Placental pericyte (primary cell): ENCODE data around the gene IFRD2. TPM values are rescaled to one million over a fixed set of nuclear protein-coding genes. Genes with fewer than 3 reads are reported as not detected.

Experiments used
- total RNA-seq: library from RNA; depleted of rRNA; stranded (reverse); fragments of >200 nt; gene quantifications from 2 replicates; pipeline ENCODE4 v1.2.3, GENCODE V29; 2012

Gene IFRD2
- total RNA-seq: 74.6 and 130 TPM in 2 replicates

GRCh38 chr3:50292159-50293078, at the start of gene IFRD2:
TSS of gene IFRD2 (minus strand) at chr3:50292429. CDS start at chr3:50292274, 155 bp downstream.

GRCh38 chr3:50340448-50341329, 48.5 kb upstream of the IFRD2 start, which contains the start of gene RASSF1:
TSS of gene RASSF1 (minus strand) at chr3:50340836. CDS start at chr3:50340805, 31 bp downstream.

DNA sequence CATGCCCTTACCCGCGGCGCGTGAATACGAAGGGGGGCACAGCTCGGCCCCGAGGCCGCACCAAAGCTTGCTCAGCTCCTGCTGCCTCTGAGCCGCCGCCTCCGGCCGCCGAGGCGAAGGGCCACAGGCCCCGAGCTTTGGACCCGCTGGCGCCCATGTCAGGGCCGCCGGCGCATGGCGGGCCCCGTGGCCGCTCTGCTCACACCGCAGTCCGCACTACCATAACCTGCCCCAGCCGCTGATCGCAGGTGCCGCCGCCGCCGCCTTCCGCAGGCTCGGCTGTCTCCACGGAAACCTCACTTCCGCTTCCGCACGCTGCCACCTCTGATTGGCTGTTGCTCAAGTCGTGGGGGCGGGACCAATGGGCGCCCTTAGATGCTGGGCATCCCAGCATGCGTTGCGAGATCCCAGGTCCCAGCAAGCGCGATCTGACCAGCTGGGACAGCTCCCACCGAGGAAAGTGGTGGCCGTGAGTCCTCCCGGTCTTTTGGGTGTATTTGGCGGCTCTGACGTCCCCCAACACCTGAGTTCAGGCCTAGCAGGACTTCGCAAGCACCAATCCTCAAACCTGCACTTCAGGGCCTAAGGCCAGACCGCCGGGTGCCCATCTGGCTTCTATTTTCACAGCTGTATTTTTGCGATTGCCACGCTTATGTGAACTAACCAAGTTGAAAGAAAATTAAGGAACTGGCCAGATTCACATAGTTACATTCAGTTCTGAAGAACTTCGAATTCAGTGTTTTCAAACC, 35.9 kb upstream of the IFRD2 start, which contains the start of gene TUSC2:
TUSC2 (minus strand) TSS at position 281 of the 749 bp plus-strand sequence; CDS start at position 157, 124 bp downstream.

DNA sequence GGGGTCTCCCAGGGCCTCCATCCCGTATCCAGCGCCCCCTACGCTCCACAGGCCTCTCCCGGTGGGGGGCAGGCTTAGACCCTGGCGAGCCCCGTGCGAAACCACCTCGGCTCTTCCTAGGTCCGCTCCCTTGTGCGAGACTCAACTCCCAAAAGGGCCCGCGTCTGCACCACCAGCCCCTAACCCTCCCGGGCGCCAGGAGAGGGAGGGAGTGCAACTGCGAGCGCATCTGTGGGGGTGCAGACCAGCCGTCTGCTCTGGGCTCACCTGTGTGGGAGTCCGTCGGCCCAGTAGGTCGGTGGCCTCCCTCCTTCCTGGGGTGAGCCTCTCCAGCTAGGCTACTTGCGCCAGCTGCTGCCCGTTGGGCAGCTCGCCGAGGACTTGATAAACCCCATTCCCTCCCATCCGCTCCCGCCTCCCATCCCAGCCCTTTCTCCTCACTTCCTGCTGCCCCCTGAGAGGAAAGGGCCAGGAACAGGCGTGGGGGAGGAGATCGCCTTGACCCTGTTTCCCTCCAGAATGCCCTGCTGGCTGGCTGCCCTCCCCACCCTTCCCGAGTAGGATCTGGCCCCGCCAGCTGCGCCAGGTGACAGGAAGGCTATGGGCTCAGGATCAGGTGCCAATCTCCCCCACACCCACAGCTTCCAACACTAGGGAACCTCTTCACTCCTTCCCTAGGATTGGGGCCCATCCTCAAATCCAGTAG, 30.3 kb upstream of the IFRD2 start, which contains the start of gene HYAL2:
HYAL2 (minus strand) TSS at position 360 of the 706 bp plus-strand sequence. CDS start 2,256 bp downstream, outside the sequence.

GRCh38 chr3:50303013-50303815, 11.0 kb upstream of the IFRD2 start, which contains the start of gene HYAL1:
TSS of gene HYAL1 (minus strand) at chr3:50303574. CDS start at chr3:50302956, 618 bp downstream.

GRCh38 chr3:50298836-50299637, 6.8 kb upstream of the IFRD2 start, which contains the start of the genes HYAL3 and NAA80:
TSS of gene HYAL3 (minus strand) at chr3:50299405. CDS start at chr3:50295602, 3,803 bp downstream.
TSS of gene NAA80 (minus strand) at chr3:50299405. CDS start at chr3:50297463, 1,942 bp downstream.

DNA sequence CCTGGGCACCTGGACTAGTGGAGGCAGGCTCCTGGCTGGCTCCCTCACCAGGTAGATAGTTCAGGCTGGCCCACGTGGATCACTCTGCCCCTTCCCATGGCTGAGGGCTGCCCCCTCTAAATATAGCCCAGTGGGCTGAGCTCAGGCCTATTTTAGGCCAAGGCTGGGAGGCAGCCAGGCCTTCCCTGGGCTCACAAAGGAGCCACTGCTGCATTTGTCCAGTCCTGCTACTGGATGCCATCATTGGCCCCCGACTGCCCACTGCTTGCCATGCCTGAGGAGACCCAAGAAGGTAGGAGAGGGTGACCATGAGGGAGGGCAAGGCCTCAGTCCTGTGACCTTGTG, 13.4 kb downstream of the IFRD2 start, which contains the start of gene LSMEM2:
LSMEM2 (plus strand) TSS at position 208 of the 345 bp plus-strand sequence; CDS start at position 235, 27 bp downstream.

DNA sequence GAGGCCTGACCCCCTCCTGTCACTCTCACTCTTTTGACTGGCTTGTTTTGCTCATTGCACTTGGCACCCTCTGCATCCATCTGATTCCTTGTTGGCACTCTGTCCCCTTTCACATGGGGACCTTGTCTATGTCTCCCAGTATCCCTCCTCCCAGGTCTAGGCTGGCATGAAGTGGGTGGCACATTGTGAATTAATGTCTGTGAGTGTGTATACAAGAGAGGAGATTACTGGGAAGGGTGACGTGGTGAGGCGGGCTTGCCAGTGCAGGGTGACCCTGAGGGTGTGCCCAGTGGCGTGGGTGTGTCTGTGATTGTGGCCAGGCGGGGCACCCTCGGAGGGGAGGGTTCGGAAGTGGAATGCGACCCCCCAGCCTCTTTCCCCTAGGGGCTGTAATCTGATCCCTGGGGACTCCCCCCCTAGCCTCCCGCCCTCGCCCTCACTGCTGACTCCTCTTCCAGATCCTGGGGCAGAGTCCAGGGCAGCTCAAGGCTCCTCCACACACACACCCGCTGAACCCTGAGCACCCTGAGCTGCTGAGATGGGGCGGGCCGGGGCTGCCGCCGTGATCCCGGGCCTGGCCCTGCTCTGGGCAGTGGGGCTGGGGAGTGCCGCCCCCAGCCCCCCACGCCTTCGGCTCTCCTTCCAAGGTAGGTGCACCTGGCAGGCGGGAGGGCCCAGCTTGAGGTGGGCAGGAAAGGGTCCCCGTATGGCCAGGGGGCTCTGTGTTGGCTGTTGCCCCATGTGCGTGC, 23.4 kb downstream of the IFRD2 start, which contains the start of gene SEMA3B:
SEMA3B (plus strand) TSS at position 445 of the 749 bp plus-strand sequence; CDS start at position 539, 94 bp downstream.

Other genes starting within 250 kb of the IFRD2 start
- 118 and 167 TPM in 2 replicates for gene RBM5, start 203.5 kb downstream of the IFRD2 start, total RNA-seq
- gene SEMA3F, start 137.1 kb downstream of the IFRD2 start, total RNA-seq: under 0.01 and 0.43 TPM in 2 replicates
- gene GNAT1, start 100.8 kb downstream of the IFRD2 start, total RNA-seq: not detected in 2 replicates
- not detected in 2 replicates for gene SLC38A3, start 87.2 kb downstream of the IFRD2 start, total RNA-seq
- 306 and 400 TPM in 2 replicates for gene GNAI2, start 56.2 kb downstream of the IFRD2 start, total RNA-seq
- 3.0 and 25.4 TPM in 2 replicates for gene SEMA3B, start 23.3 kb downstream of the IFRD2 start, total RNA-seq
- gene LSMEM2, start 13.3 kb downstream of the IFRD2 start, total RNA-seq: not detected in 2 replicates
- 1.8 and 2.4 TPM in 2 replicates for gene HYAL3, start 7.0 kb upstream of the IFRD2 start, total RNA-seq
- gene NAA80, start 7.0 kb upstream of the IFRD2 start, total RNA-seq: 6.6 and 9.6 TPM in 2 replicates
- gene HYAL1, start 11.1 kb upstream of the IFRD2 start, total RNA-seq: 1.1 TPM in 2 replicates
- gene HYAL2, start 30.3 kb upstream of the IFRD2 start, total RNA-seq: 24.9 and 78.5 TPM in 2 replicates
- 24.5 and 28.3 TPM in 2 replicates for gene TUSC2, start 35.8 kb upstream of the IFRD2 start, total RNA-seq
- 26.9 and 30.4 TPM in 2 replicates for gene RASSF1, start 48.4 kb upstream of the IFRD2 start, total RNA-seq
- 0.22 and 0.86 TPM in 2 replicates for gene ZMYND10, start 53.3 kb upstream of the IFRD2 start, total RNA-seq
- gene NPRL2, start 58.3 kb upstream of the IFRD2 start, total RNA-seq: 17.9 and 27.3 TPM in 2 replicates
- 27.6 and 38.1 TPM in 2 replicates for gene CYB561D2, start 58.4 kb upstream of the IFRD2 start, total RNA-seq
- gene TMEM115, start 67.1 kb upstream of the IFRD2 start, total RNA-seq: 85.1 and 92.9 TPM in 2 replicates
- gene CACNA2D2, start 211.2 kb upstream of the IFRD2 start, total RNA-seq: not detected in 2 replicates